NT2/D1 (cell line): Measurements from ENCODE around the gene PDE6A.

Source experiments
- SUZ12 ChIP-seq: IDR thresholded peaks from 2 replicates; pipeline ENCODE4 v1.6.1; 2011; ENCODE audit not compliant: insufficient read length, insufficient read depth; ENCODE audit errors: extremely low read depth
- ZNF274 ChIP-seq: IDR thresholded peaks from 2 replicates; pipeline ENCODE4 v1.6.1; 2011; ENCODE audit warnings: mild to moderate bottlenecking, low read depth, low read length

- TF ChIP-seq SUZ12 = no peak
- TF ChIP-seq ZNF274 = no peak
Observed at GRCh38 chr5:149988126-149988525, 43.5 kb upstream of the PDE6A start.
